Lower lobe of right lung (tissue), 2 donors: ENCODE results near the gene INPP4A. TPM values are rescaled to one million over a fixed set of nuclear protein-coding genes. Genes with fewer than 3 reads are reported as not detected.

Source experiments
- ATAC-seq, 2 donors: fragments of 200-7000 bp; cut with Tn5 transposase; one replicate each; pipeline ENCODE4 v1.9.1; 2020 to 2022; ENCODE audit warnings: mild to moderate bottlenecking in 2 of 2, moderate library complexity in 2 of 2
- DNase-seq: peaks from one replicate; pipeline ENCODE4 v3.0.0-alpha.2; 2020
- H3K27ac ChIP-seq: fragments of 200-600 bp; one replicate; pipeline ENCODE4 v1.8.0; 2022
- H3K27me3 ChIP-seq: fragments of 200-600 bp; one replicate; pipeline ENCODE4 v1.8.0; 2022; ENCODE audit warnings: low read depth
- H3K36me3 ChIP-seq: fragments of 200-600 bp; one replicate; pipeline ENCODE4 v1.8.0; 2022; ENCODE audit warnings: mild to moderate bottlenecking
- H3K4me1 ChIP-seq: fragments of 200-600 bp; one replicate; pipeline ENCODE4 v1.8.0; 2022
- H3K4me3 ChIP-seq: fragments of 200-600 bp; one replicate; pipeline ENCODE4 v1.8.0; 2022; ENCODE audit warnings: mild to moderate bottlenecking
- H3K9me3 ChIP-seq: fragments of 200-600 bp; one replicate; pipeline ENCODE4 v1.8.0; 2022
- intact Hi-C: fragments of 100-400 bp; cut with DNase I; formaldehyde crosslinking; loops from one replicate; pipeline ENCODE4 v1.11.0; 2022
- total RNA-seq: library from RNA; stranded (reverse); fragmentation: NEBNext Ultra II Directional; extraction: Animal tissue kit (Norgen Biotek cat#: 25700); gene quantifications from one replicate; pipeline ENCODE4 v1.2.1, GENCODE V29; 2021
- TF ChIP-seq, protein P1 (sequence below): fragments of 200-600 bp; IDR thresholded peaks from one replicate; pipeline ENCODE4 v1.8.0; 2022; ENCODE audit warnings: antibody characterized with exemption, mild to moderate bottlenecking
- donor health status: DM: no; HTN: yes; CAD: no; lungs with severe emphysema.

The INPP4A gene
- total RNA-seq, 1 donor from 2014 or later, result 35.6 TPM

DNA sequence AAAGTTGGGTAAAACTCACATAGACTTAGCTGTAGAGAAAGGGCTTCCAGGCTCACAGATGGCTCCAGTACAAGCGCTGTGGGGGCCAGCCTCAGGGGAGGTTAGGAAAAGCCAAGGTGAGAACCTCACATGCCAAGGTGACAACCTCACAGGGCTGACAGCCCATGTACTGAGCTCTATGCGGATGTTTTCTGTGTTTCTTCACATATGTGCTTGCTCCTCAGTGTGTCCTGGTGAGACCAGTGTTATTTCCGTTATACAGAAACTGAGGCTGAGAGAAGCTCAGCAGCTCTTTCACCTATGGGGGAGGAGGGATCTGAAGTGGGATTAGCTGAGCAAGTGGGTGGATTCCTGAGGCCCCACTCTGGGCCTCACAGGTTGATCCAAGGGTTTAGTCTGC lies 67.3 kb downstream of the INPP4A start:
- Histone ChIP-seq H3K4me1 (peaks cover 37% of the 10 kb centered on the region), H3K36me3 (no peaks in the 10 kb centered on the region), H3K27me3 (no peaks in the 10 kb centered on the region), H3K4me3 (no peak overlapping the region), H3K27ac (no peak overlapping the region), H3K9me3 (no peaks in the 10 kb centered on the region)
- intact Hi-C loops, result no loop called here
- no peak for DNase-seq
- TF ChIP-seq, protein P1, sequence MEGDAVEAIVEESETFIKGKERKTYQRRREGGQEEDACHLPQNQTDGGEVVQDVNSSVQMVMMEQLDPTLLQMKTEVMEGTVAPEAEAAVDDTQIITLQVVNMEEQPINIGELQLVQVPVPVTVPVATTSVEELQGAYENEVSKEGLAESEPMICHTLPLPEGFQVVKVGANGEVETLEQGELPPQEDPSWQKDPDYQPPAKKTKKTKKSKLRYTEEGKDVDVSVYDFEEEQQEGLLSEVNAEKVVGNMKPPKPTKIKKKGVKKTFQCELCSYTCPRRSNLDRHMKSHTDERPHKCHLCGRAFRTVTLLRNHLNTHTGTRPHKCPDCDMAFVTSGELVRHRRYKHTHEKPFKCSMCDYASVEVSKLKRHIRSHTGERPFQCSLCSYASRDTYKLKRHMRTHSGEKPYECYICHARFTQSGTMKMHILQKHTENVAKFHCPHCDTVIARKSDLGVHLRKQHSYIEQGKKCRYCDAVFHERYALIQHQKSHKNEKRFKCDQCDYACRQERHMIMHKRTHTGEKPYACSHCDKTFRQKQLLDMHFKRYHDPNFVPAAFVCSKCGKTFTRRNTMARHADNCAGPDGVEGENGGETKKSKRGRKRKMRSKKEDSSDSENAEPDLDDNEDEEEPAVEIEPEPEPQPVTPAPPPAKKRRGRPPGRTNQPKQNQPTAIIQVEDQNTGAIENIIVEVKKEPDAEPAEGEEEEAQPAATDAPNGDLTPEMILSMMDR, result no peak
- no peak for ATAC-seq

DNA sequence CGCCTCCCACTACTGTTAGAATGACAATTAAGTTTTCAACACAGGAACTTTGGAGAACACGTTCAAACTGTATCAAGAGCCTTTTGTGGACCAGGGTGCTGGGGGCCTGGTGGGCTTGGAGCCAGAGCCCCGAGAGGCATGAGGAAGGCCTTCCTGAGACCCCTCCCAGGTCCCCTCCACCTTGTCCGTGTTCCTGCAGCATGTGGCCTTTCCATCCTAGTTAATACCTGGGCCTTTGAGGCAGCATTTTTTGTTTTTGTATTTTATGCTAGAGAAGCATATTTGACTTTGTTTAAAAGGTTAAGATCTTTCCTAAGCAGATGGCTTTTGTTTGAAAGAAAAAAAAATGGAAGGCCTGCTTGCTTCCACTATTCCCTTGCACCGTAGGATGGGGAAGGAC lies 68.0 kb downstream of the INPP4A start:
- ATAC-seq (no peak), DNase-seq (no peak)
- intact Hi-C loops, result no loop called here
- Histone ChIP-seq H3K27ac (no peak overlapping the region), H3K4me1 (peaks cover 37% of the 10 kb centered on the region), H3K27me3 (no peaks in the 10 kb centered on the region), H3K4me3 (no peak overlapping the region), H3K9me3 (no peaks in the 10 kb centered on the region), H3K36me3 (no peaks in the 10 kb centered on the region)
- TF ChIP-seq, protein P1, result no peak

GRCh38 chr2:98514096-98514639 lies 69.5 kb downstream of the INPP4A start:
- intact Hi-C loops, result no loop called here
- Histone ChIP-seq H3K27me3 (no peaks in the 10 kb centered on the region), H3K27ac (no peak overlapping the region), H3K4me3 (no peak overlapping the region), H3K36me3 (no peaks in the 10 kb centered on the region), H3K4me1 (peaks cover 24% of the 10 kb centered on the region), H3K9me3 (no peaks in the 10 kb centered on the region)
- TF ChIP-seq, protein P1, result no peak
- ATAC-seq, result no peak
- DNase-seq, result no peak

DNA sequence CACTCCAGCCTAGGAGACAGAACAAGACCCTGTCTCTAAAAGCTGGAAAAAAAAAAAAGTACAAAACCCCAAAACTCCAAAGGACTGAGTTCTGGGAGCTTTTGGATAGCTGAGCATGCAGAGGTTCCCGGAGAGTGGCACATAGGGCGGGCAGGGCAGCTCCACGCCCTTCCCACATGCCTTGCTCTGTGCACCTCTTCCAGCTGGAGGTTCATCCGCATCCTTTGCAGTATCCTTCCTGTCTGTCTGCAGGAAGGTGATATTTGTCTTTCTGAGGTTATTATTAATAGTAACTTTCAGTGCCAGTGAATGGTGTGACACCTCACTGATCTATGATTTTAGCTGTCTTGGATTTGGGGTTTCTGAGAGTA lies 70.2 kb downstream of the INPP4A start:
- Histone ChIP-seq H3K9me3 (no peaks in the 10 kb centered on the region), H3K27ac (no peak overlapping the region), H3K4me3 (no peak overlapping the region), H3K36me3 (peaks cover 7% of the 10 kb centered on the region), H3K4me1 (peaks cover 21% of the 10 kb centered on the region), H3K27me3 (no peaks in the 10 kb centered on the region)
- intact Hi-C loops, result no loop called here
- DNase-seq (no peak), ATAC-seq (no peak)
- TF ChIP-seq, protein P1, result no peak

DNA sequence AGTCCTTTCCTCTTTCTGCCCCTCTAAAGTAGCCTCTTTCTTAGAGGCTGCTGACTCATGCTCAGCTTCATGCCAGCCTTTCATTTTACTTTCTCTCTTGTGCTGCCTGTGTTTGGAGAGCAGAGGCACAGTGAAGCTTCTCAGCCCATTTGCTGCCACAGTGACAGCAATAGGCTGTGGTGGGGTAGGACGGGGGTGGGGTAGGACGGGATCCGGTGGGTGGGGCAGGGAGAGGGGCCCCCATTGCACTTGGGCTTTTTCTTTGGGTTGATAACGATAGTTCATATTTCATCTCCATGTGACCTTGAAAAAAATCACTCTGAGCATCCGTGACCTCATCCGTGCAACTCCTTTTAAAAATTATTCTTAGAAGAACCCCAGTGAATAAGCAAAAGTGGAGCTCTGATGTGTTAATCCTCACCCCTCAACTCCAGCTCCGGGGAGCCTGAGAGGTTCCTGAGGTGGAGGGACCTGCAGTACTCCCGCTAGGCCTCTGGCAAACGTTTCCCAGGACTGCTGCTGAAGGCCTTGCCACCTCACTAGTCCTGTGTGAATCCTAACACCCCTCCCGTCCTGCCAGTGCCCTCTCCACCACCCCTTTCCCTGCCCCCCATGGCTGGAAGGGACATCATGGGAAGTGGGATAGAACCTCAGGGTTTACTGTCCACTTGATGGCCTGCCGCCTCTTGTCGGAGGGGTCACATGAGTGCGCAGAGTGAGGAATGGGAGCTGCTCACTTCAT lies 70.8 kb downstream of the INPP4A start:
- ATAC-seq (no peak), DNase-seq (no peak)
- Histone ChIP-seq H3K4me3 (no peak overlapping the region), H3K9me3 (no peaks in the 10 kb centered on the region), H3K36me3 (peaks cover 12% of the 10 kb centered on the region), H3K4me1 (peaks cover 21% of the 10 kb centered on the region), H3K27ac (no peak overlapping the region), H3K27me3 (no peaks in the 10 kb centered on the region)
- intact Hi-C loops, result no loop called here
- TF ChIP-seq, protein P1, result no peak
